ENCODE results near the gene GGPS1.
"Not testable (repeated sequence)": the region's sequence is repeated elsewhere in the genome, so short reads cannot be mapped to it uniquely, and the experiment has no call there.

The GGPS1 gene

DNA sequence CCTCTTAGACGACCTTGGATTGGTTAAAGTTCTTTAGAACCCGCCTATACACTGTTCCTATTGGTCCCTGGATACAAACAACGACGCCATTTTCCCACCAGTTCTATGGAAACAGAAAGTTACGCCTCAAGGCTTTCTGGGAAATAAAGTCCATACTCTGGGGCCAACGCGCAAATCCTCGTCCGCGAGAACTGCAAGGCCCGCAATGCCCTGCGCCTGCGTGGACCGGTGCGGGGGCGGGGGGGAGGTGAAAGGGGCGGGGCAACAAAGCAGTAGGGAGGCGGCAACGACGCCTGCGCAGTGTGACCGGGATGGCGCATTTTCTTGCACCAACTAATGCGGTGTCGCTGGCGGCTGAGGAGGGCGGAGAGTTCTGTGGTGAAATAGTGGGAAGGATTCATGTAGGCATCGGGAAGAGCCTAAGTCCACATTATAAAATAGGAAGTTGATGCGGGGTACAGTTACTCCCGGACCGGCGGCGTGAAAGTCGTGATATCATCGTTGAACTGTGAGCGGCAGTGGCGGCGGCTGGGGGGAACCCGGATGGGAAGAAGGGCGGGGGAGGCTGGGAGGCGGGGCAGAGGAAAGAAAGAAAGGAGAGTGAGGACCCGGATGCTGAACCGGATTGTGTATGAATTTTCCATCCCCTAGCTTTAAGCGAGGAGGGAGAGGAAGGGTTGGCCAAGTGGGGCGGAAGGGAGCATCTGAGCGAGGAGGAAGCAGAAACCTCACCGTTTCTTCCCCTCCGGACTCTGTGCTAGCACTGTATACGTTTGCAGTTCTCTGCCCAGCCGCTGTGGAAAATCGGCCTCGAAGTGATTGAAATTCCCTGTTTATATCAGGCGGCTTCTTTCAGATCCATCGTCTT, at the start of gene GGPS1:
Gene GGPS1, plus strand, starts transcription at position 300 of the 868 bp plus-strand sequence. CDS start 6,695 bp downstream, outside the sequence.
- peak; percentile 99 for DNase-seq

GRCh38 chr1:235278915-235279292, 49.5 kb upstream of the GGPS1 start:
- no peak for DNase-seq

DNA sequence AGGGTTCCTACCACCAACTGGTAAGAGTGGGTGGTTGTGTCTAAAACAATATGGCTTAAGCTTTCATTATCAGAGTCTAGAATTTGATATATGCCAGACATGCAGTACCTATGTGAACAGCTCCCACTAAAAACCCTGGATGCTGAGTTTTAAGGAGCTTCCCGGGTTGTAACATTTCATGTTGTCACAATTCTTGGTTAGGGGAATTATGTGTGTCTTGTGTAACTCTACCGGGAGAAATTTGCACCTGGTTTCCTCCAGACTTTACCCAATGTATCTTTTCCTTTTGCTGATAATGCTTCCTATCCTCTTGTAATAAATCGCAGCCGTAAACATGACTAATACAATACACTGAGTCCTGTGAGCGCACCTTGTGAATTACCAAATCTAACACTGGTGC, 48.7 kb upstream of the GGPS1 start:
- no peak for DNase-seq

- DNase-seq, result no peak
Observed at GRCh38 chr1:235280467-235280866, 47.9 kb upstream of the GGPS1 start.

GRCh38 chr1:235283636-235284035, 44.7 kb upstream of the GGPS1 start:
- DNase-seq, result not testable (repeated sequence)

- DNase-seq, result no peak
Observed at GRCh38 chr1:235284231-235284769, 44.1 kb upstream of the GGPS1 start.

GRCh38 chr1:235286667-235287066, 41.7 kb upstream of the GGPS1 start:
- no peak for DNase-seq

DNA sequence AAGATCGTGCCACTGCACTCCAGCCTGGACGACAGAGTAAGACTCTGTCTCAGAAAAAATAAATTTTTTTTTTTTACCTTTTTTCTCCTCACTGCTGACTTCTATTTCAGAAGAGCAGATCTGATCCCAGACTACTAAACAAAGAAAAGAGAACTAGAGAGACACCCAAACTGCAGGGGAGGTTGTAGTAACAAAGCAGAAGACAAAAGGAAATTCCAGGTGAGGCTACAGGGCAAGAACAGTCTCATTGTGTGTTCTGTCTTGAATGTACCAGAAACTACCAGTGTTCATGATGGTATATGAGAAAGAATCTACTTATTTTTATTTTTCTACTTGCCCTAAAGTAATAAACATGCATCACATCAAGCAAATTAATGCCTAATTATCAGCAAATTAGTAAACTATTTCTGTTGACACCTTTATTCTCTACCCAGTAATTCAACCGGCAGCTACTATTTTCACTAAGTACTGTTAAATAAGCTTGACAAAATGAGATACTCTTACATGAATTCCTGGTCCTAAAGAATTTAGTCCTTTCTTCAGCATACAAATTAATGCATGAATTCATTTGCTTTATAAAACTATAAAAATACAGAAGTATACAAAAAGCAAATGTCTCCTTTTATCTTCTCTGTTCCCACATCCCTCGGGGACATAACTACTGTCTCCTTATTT, 41.0 kb upstream of the GGPS1 start:
- no peak for DNase-seq

DNA sequence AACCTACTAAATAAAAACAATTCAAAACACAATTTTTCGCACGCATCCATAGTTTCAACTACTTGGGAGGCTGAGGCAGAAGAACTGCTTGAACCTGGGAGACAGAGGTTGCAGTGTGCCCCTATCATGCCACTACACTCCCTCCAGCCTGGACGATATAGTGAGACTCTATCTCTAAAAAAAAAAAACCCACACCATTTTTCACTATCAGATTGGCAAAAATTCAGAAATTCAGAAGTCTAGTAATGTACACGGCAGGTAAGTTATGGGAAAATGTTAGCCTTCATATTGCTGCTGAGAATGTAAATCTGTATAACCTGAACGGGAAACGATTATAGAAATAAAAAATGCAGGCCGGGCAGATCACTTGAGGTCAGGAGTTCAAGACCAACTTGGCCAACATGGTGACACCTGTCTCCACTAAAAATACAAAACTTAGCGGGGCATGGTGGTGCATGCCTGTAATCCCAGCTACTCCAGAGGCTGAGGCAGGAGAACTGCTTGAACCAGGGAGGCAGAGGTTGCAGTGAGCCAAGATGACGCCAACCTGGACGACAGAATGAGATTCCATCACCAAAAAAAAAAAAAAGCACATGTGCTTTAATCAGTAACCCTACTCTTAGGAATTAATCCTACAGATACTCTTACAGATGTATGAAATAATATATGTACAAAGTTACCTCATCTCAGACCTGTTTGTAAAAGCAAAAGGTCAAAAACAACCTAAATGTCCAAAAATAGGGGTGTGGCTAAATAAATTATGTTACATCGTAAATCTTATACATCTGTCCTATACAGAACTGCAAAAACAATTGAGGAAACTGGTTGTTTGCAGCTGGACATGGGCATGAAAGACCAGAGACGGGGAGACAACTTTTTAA, 38.3 kb upstream of the GGPS1 start:
- DNase-seq, result no peak

DNA sequence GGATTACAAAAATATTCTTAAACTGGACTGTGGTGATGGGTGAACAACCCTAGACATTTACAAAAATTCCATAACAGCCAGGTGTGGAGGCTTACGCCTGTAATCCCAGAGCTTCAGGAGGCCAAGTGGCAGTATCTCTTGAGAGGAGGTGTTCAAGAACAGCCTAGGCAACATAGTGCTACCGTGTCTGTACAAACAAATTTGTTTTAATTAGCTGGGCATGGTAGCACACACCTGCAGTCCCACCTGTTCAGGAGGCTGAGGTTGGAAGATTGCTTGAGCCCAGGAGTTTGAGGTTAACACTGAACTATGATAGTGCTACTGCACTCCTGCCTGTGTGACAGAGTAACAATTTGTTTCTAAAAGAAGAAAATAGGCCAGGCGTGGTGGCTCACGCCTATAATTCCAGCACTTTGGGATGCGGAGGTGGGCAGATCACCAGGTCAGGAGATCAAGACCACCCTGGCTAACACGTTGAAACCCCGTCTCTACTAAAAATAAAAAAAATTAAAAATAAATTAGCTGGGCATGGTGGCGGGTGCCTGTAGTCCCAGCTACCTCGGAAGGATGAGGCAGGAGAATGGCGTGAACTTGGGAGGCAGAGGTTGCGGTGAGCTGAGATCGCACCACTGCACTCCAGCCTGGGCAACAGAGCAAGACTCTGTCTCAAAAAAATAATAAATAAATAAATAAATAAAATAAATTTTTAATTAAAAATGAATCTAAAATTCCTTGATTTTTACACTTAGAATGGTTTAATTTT, 37.4 kb upstream of the GGPS1 start:
- no peak for DNase-seq

- DNase-seq, result no peak
Observed at GRCh38 chr1:235291599-235292091, 36.7 kb upstream of the GGPS1 start.

- DNase-seq, result no peak
Observed at GRCh38 chr1:235292790-235293189, 35.6 kb upstream of the GGPS1 start.

DNA sequence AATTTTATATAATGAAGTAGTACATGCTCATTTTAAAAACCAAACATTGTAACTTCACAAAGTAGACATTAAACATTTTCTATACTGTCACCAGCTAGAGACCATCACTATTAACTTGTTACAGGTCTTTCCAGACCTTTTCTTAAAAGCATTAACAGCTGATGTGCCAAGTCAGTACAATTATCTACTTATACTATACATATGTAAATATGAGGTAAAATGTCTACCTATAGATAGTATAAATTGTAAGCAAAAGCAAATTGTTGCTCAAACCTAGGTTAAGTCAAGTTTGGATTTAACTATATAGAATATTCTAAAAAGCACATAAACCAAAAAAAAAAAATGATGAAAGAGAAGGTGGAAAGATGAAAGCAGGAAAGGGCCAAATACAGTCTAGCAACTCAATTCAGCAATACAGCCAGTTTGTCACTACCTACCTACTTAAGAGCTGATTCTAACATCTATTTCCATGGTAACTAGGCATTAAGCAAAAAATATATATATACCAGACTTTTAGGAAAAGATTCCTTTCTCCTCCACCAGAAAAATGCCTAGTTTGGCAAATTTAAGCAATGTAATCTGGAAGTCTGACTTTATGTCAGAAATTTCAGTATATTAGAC, 34.9 kb upstream of the GGPS1 start:
- DNase-seq, result no peak

GRCh38 chr1:235295902-235296350, 32.4 kb upstream of the GGPS1 start:
- no peak for DNase-seq

DNA sequence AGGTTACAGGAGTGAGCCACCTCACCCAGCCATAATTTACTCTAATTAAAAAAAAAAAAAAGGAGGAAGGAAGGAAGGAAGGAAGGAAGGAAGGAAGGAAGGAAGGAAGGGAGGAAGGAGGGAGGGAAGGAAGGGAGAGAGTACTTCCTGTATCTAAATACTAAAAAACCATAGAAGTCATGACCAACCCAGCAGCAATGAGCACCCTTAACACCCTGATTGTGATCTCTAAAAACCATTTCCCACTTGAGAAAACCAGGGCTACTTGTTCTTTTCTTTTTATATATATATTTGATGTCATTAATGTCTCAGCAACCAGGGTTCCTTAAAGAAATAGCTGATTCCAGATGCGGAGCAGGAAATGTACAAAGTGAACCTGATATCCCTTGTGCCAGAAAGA, 31.6 kb upstream of the GGPS1 start:
- DNase-seq, result no peak

GRCh38 chr1:235297579-235297978, 30.8 kb upstream of the GGPS1 start:
- DNase-seq, result no peak

DNA sequence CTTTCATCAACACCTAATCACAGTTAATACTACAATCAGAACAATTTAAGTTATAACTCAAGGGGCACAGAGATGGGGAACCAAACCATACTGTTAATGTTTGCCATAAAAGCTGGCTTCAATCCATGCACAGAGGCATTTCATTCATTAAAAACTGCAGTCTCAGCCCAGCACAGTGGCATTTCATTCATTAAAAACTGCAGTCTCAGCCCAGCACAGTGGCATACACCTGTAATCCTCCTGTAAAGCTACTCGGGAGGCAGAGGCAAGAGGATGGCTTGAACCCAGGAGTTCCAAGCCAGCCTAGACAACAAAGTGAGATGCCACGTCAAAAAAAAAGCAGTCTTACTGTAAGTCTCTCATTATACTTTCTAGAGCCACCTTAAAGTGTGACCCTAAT, 29.6 kb upstream of the GGPS1 start:
- no peak for DNase-seq

DNA sequence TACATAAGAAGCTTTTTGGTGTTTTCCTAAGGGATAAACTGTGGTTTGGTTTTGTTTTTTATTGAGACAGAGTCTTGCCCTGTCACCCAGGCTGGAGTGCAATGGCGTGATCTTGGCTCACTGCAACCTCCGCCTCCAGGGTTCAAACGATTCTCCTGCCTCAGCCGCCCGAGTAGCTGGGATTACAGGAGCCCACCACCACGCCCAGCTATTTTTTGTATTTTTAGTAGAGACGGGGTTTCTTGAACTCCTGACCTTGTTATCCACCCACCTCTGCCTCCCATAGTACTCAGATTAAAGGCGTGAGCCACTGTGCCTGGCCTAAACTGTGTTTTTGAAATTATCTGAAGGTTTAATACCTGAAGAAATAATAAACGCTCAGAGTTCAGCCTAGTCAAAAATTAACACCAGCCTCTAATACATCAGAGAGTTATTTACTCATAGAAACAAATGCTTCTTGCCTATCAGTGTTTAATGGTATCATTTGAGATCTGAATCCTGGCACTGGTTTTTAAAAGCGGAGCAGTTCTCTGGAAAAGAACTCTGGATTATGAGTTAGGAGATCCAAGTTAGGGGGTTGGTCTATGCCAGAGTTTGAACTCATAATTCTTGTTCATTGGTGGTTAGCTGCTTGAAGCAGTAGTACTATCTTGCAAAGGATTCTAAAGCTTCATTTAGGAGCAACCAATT, 29.1 kb upstream of the GGPS1 start:
- no peak for DNase-seq

GRCh38 chr1:235302143-235302542, 26.2 kb upstream of the GGPS1 start:
- DNase-seq, result no peak

DNA sequence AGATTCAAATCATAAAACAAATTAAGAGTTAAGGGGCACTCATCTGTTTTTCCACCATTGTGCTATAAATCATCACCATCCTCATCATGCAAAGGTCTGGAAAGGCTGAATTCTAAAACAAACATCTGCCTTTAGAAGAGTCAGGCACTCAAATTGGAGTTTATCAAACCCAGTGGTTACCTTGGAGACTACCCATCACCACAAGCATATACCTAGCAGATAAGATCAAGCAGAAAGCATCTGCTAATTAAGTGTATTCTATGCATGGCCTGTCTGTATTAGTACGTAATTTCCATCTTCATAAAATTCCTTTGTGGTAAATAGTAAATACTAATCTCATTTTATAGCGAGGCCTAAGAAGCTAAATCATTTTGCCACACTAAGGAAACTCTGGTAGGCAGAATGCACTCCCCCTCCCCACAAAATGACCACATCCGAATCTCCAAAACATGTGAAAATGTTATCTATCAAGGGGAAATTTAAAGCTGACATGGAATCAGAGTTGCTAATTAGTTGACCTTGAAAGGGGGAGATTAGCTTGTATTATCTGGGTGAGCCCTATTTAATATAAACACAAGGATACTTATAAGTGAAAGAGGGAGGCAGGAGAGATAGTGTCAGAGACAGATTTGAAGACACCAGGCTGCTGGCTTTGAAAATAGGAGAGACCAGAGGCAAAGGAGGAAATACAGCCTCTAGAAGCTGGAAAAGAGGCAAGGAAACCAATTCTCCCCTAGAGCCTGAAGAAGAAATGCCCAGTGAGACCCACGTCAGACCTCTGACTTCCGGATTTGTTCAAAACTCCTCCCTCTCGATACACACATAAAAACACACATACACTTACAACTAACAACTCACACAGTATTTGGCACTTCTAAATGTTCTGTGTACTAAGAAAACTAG, 23.6 kb upstream of the GGPS1 start:
- DNase-seq, result no peak
